KMS-11 (cell line): ENCODE results near the gene SYNE3.

ENCODE experiments used
- H2AFZ ChIP-seq: fragments of 200-600 bp; sonication (generic); 2 replicates; pipeline ENCODE4 v1.6.1; 2016; ENCODE audit warnings: antibody characterized with exemption, mixed run types, low read depth
- H3K27ac ChIP-seq: fragments of 200-600 bp; sonication (generic); 2 replicates; pipeline ENCODE4 v1.6.1; 2016; ENCODE audit warnings: mild to moderate bottlenecking, mixed run types
- H3K27me3 ChIP-seq: fragments of 200-600 bp; sonication (generic); 2 replicates; pipeline ENCODE4 v1.6.1; 2017; ENCODE audit warnings: mild to moderate bottlenecking, low read depth, mixed run types, moderate library complexity; ENCODE audit not compliant: insufficient read depth
- H3K36me3 ChIP-seq: fragments of 200-600 bp; sonication (generic); 2 replicates; pipeline ENCODE4 v1.6.1; 2017; ENCODE audit warnings: mild to moderate bottlenecking, mixed run types; ENCODE audit not compliant: insufficient read depth
- H3K4me1 ChIP-seq: fragments of 200-600 bp; sonication (generic); 2 replicates; pipeline ENCODE4 v1.6.1; 2016; ENCODE audit warnings: mild to moderate bottlenecking, low read depth, mixed run types; ENCODE audit not compliant: poor library complexity, severe bottlenecking
- H3K4me2 ChIP-seq: fragments of 200-600 bp; sonication (generic); 2 replicates; pipeline ENCODE4 v1.7.0; 2016; ENCODE audit warnings: mild to moderate bottlenecking, mixed run types
- H3K4me3 ChIP-seq: fragments of 200-600 bp; sonication (generic); IDR thresholded peaks from 2 replicates; pipeline ENCODE4 v1.6.1; 2017; ENCODE audit warnings: low read depth, low read length, mixed read lengths; ENCODE audit not compliant: insufficient read depth
- H3K79me2 ChIP-seq: fragments of 200-600 bp; sonication (generic); 2 replicates; pipeline ENCODE4 v1.6.1; 2016; ENCODE audit warnings: low read depth, mixed run types; ENCODE audit not compliant: insufficient read depth
- H3K9ac ChIP-seq: fragments of 200-600 bp; sonication (generic); 2 replicates; pipeline ENCODE4 v1.6.1; 2016; ENCODE audit warnings: mild to moderate bottlenecking, mixed run types
- H4K20me1 ChIP-seq: fragments of 200-600 bp; sonication (generic); 2 replicates; pipeline ENCODE4 v1.6.1; 2016; ENCODE audit warnings: mild to moderate bottlenecking, mixed run types; ENCODE audit not compliant: insufficient read depth
- TF ChIP-seq, protein P1 (sequence below): fragments of 200-600 bp; sonication (generic); conservative IDR thresholded peaks from 2 replicates; pipeline ENCODE4 v1.6.1; 2017; ENCODE audit warnings: low read depth, mild to moderate bottlenecking, antibody characterized with exemption, low read length, moderate library complexity, mixed read lengths

The SYNE3 gene

GRCh38 chr14:95523051-95523814 lies 6.8 kb upstream of the SYNE3 start:
- Histone ChIP-seq H3K27ac (no peak overlapping the region), H3K79me2 (no peaks in the 10 kb centered on the region), H3K4me1 (peaks cover 31% of the 10 kb centered on the region), H4K20me1 (no peaks in the 10 kb centered on the region), H2AFZ (no peak overlapping the region), H3K9ac (no peak overlapping the region), H3K36me3 (no peaks in the 10 kb centered on the region), H3K4me3 (no peak overlapping the region), H3K4me2 (no peak overlapping the region), H3K27me3 (no peaks in the 10 kb centered on the region)
- TF ChIP-seq, protein P1, sequence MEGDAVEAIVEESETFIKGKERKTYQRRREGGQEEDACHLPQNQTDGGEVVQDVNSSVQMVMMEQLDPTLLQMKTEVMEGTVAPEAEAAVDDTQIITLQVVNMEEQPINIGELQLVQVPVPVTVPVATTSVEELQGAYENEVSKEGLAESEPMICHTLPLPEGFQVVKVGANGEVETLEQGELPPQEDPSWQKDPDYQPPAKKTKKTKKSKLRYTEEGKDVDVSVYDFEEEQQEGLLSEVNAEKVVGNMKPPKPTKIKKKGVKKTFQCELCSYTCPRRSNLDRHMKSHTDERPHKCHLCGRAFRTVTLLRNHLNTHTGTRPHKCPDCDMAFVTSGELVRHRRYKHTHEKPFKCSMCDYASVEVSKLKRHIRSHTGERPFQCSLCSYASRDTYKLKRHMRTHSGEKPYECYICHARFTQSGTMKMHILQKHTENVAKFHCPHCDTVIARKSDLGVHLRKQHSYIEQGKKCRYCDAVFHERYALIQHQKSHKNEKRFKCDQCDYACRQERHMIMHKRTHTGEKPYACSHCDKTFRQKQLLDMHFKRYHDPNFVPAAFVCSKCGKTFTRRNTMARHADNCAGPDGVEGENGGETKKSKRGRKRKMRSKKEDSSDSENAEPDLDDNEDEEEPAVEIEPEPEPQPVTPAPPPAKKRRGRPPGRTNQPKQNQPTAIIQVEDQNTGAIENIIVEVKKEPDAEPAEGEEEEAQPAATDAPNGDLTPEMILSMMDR = no peak

- no peak overlapping the region for H3K4me3 ChIP-seq
- TF ChIP-seq, protein P1 = no peak
- H3K36me3 ChIP-seq = no peaks in the 10 kb centered on the region
- H3K27ac ChIP-seq = no peak overlapping the region
- no peaks in the 10 kb centered on the region for H4K20me1 ChIP-seq
- H3K4me1 ChIP-seq = peaks cover 38% of the 10 kb centered on the region
- H3K79me2 ChIP-seq = no peaks in the 10 kb centered on the region
- H2AFZ ChIP-seq = no peak overlapping the region
- no peaks in the 10 kb centered on the region for H3K27me3 ChIP-seq
- no peak overlapping the region for H3K4me2 ChIP-seq
- H3K9ac ChIP-seq = no peak overlapping the region
Measured at GRCh38 chr14:95522556-95522955, 6.1 kb upstream of the SYNE3 start.

- H3K36me3 ChIP-seq = no peaks in the 10 kb centered on the region
- H2AFZ ChIP-seq = no peak overlapping the region
- H3K79me2 ChIP-seq = no peaks in the 10 kb centered on the region
- no peak overlapping the region for H3K4me3 ChIP-seq
- peaks cover 42% of the 10 kb centered on the region for H3K4me1 ChIP-seq
- TF ChIP-seq, protein P1 = no peak
- no peaks in the 10 kb centered on the region for H3K27me3 ChIP-seq
- H3K4me2 ChIP-seq = no peak overlapping the region
- H3K27ac ChIP-seq = no peak overlapping the region
- no peaks in the 10 kb centered on the region for H4K20me1 ChIP-seq
- H3K9ac ChIP-seq = no peak overlapping the region
Measured at GRCh38 chr14:95522116-95522515, 5.7 kb upstream of the SYNE3 start.

DNA sequence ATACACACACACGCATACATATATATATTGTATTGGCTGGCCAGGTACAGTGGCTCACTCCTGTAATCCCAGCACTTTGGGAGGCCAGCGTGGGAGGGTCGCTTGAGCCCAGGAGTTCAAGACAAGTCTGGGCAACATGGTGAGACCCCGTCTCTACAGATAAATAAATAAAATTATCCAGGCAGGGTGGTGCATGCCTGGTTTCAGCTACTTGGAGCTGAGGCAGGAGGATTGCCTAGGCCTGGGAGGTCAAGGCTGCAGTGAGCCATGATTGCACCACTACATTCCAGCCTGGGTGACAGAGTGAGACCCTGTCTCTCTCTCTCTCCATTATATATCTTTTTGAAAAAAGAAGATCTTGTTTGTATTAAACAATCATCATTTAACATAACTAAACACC lies 4.6 kb upstream of the SYNE3 start:
- TF ChIP-seq, protein P1 = no peak
- Histone ChIP-seq H3K9ac (no peak overlapping the region), H3K27me3 (no peaks in the 10 kb centered on the region), H4K20me1 (no peaks in the 10 kb centered on the region), H3K4me1 (peaks cover 45% of the 10 kb centered on the region), H3K27ac (no peak overlapping the region), H3K36me3 (no peaks in the 10 kb centered on the region), H3K4me3 (no peak overlapping the region), H2AFZ (no peak overlapping the region), H3K4me2 (no peak overlapping the region), H3K79me2 (no peaks in the 10 kb centered on the region)
